ENCODE results near the gene LATS1. TPM values are rescaled to one million over a fixed set of nuclear protein-coding genes. Genes with fewer than 3 reads are reported as not detected.
"Not testable (repeated sequence)": the region's sequence is repeated elsewhere in the genome, so short reads cannot be mapped to it uniquely, and the experiment has no call there.

The LATS1 gene
- total and polyA plus RNA-seq, 2 donors from 2014 or later = 3.3 to 32.4 TPM

DNA sequence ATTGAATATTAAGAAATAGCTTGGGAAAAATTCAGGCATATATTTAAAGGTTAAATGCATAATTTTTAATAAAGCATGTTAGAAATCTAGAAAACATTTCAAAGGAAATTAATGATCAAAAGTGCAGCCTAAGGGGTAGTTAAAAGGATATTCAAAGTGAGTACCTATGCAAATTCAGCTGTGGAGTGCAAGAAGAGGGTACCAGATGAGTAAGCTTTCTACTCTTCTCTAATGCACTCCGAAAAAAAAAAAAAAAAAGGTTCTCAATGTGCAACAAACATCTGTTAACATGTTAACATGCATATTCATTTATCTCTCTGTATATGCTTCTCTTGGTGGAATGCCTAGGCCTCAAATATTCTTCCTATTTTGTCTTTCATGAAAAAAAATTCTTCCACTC, 37.4 kb downstream of the LATS1 start:
- no peak for FAIRE-seq
- Histone ChIP-seq H3K36me3 (ENCODE audit: control insufficient read depth in 2 of 3, insufficient read depth in 3 of 3, low read length in 3 of 3) (peaks cover 9 to 23% (median 17%) of the 10 kb centered on the region in 3 donors), H3K9ac (ENCODE audit: low read length in 3 of 3) (no peak overlapping the region), H3K4me3 (ENCODE audit: low read length in 3 of 3) (no peak overlapping the region), H3K9me3 (ENCODE audit: control insufficient read depth in 2 of 3, insufficient read depth in 1 of 3, low read length in 3 of 3) (no peaks in the 10 kb centered on the region), H3K27ac (ENCODE audit: low read depth in 2 of 2, low read length in 2 of 2) (no peak overlapping the region), H3K4me1 (ENCODE audit: control insufficient read depth in 2 of 3, insufficient read depth in 2 of 3, low read depth in 1 of 3, low read length in 3 of 3) (peaks cover 0 to 2% (median 0%) of the 10 kb centered on the region in 3 donors), H3K27me3 (ENCODE audit: control insufficient read depth, insufficient read depth, low read length) (no peaks in the 10 kb centered on the region)
- no peak for DNase-seq
- TF ChIP-seq, protein P1, sequence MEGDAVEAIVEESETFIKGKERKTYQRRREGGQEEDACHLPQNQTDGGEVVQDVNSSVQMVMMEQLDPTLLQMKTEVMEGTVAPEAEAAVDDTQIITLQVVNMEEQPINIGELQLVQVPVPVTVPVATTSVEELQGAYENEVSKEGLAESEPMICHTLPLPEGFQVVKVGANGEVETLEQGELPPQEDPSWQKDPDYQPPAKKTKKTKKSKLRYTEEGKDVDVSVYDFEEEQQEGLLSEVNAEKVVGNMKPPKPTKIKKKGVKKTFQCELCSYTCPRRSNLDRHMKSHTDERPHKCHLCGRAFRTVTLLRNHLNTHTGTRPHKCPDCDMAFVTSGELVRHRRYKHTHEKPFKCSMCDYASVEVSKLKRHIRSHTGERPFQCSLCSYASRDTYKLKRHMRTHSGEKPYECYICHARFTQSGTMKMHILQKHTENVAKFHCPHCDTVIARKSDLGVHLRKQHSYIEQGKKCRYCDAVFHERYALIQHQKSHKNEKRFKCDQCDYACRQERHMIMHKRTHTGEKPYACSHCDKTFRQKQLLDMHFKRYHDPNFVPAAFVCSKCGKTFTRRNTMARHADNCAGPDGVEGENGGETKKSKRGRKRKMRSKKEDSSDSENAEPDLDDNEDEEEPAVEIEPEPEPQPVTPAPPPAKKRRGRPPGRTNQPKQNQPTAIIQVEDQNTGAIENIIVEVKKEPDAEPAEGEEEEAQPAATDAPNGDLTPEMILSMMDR (IDR thresholded peaks at IDR 0.05; ENCODE audit: borderline replicate concordance, extremely low read depth, insufficient read depth) = no peak
- intact Hi-C loops (cut with DNase I) = no loop called here

DNA sequence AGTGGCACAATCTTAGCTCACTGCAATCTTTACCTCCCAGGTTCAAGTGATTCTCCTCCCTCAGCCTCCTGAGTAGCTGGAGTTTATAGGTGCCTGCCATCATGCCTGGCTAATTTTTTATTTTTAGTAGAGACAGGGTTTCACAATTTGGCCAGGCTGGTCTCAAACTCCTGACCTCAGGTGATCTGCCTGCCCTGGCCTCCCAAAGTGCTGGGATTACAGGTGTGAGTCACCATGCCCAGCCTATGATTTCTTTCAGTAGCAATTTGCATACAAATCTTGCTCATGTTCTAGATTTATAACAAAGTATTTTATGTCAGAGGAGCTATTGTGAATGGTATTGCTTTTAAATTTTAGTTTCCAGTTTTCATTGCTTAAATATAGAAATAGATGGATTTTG, 45.6 kb downstream of the LATS1 start:
- intact Hi-C loops (cut with DNase I); DNase-seq; H3K27me3 ChIP-seq (ENCODE audit: control insufficient read depth, insufficient read depth, low read length); FAIRE-seq; H3K4me1 ChIP-seq (ENCODE audit: control insufficient read depth in 2 of 3, insufficient read depth in 2 of 3, low read depth in 1 of 3, low read length in 3 of 3); H3K9me3 ChIP-seq (ENCODE audit: control insufficient read depth in 2 of 3, insufficient read depth in 1 of 3, low read length in 3 of 3); H3K27ac ChIP-seq (ENCODE audit: low read depth in 2 of 2, low read length in 2 of 2); H3K9ac ChIP-seq (ENCODE audit: low read length in 3 of 3); H3K4me3 ChIP-seq (ENCODE audit: low read length in 3 of 3): not testable (repeated sequence)
- H3K36me3 ChIP-seq (ENCODE audit: control insufficient read depth in 2 of 3, insufficient read depth in 3 of 3, low read length in 3 of 3) = peaks cover 3 to 35% (median 5%) of the 10 kb centered on the region in 3 donors

DNA sequence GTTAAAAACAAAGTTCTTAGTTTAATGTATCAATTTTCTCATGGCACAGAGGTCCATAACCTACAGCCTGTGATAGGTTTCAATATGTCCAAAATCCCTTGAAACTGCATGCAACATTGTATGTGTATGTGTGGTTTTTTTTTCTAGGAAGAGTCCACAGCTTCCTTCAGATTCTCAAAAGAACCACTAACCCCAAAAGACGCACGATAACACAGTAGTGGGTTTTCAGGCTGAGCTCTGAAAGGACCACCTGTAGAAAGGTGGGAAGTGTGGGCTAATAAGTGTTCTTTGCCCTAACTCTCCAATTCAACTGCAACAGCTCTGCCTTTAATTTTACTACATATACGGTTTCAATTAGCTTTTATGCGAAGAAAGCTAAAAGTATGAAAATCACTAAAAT, 57.9 kb downstream of the LATS1 start:
- Histone ChIP-seq H3K9me3 (ENCODE audit: control insufficient read depth in 2 of 3, insufficient read depth in 1 of 3, low read length in 3 of 3) (no peaks in the 10 kb centered on the region), H3K9ac (ENCODE audit: low read length in 3 of 3) (no peak overlapping the region), H3K4me3 (ENCODE audit: low read length in 3 of 3) (no peak overlapping the region), H3K36me3 (ENCODE audit: control insufficient read depth in 2 of 3, insufficient read depth in 3 of 3, low read length in 3 of 3) (peaks cover 4 to 24% (median 5%) of the 10 kb centered on the region in 3 donors), H3K27ac (ENCODE audit: low read depth in 2 of 2, low read length in 2 of 2) (no peak overlapping the region), H3K27me3 (ENCODE audit: control insufficient read depth, insufficient read depth, low read length) (no peaks in the 10 kb centered on the region), H3K4me1 (ENCODE audit: control insufficient read depth in 2 of 3, insufficient read depth in 2 of 3, low read depth in 1 of 3, low read length in 3 of 3) (no peaks in the 10 kb centered on the region)
- FAIRE-seq (no peak), DNase-seq (no peak)
- TF ChIP-seq, protein P1 (IDR thresholded peaks at IDR 0.05; ENCODE audit: borderline replicate concordance, extremely low read depth, insufficient read depth) = no peak
- intact Hi-C loops (cut with DNase I) = no loop called here

DNA sequence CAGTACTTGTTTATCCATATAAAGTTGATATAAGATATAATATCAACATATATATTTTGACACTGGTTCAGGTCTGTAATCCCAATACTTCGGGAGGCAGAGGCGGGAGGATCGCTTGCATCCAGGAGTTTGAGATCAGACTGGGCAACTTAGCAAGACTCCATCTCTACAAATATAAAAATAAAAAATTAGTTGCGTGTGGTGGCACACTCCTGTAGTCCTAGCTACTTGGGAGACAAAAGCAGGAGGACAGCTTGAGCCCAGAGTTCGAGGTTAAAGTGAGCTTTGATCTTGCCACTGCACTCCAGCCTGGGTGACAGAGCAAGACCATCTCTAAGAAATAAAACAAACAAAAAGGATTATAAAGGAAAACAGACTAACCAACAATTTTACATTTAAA, 60.5 kb downstream of the LATS1 start:
- no peaks in the 10 kb centered on the region for H3K9me3 ChIP-seq (ENCODE audit: control insufficient read depth in 2 of 3, insufficient read depth in 1 of 3, low read length in 3 of 3)
- H3K4me1 ChIP-seq (ENCODE audit: control insufficient read depth in 2 of 3, insufficient read depth in 2 of 3, low read depth in 1 of 3, low read length in 3 of 3) = no peaks in the 10 kb centered on the region
- DNase-seq (no peak), FAIRE-seq (no peak)
- intact Hi-C loops (cut with DNase I) = no loop called here
- H3K36me3 ChIP-seq (ENCODE audit: control insufficient read depth in 2 of 3, insufficient read depth in 3 of 3, low read length in 3 of 3) = peaks cover 4 to 17% (median 5%) of the 10 kb centered on the region in 3 donors
- H3K27ac ChIP-seq (ENCODE audit: low read depth in 2 of 2, low read length in 2 of 2) = no peak overlapping the region
- no peaks in the 10 kb centered on the region for H3K27me3 ChIP-seq (ENCODE audit: control insufficient read depth, insufficient read depth, low read length)
- no peak overlapping the region for H3K9ac ChIP-seq (ENCODE audit: low read length in 3 of 3)
- no peak overlapping the region for H3K4me3 ChIP-seq (ENCODE audit: low read length in 3 of 3)
- TF ChIP-seq, protein P1 (IDR thresholded peaks at IDR 0.05; ENCODE audit: borderline replicate concordance, extremely low read depth, insufficient read depth) = no peak

All from kidney (tissue), 14 donors.